Mucosa of gallbladder (tissue), 1 donor: ENCODE results near the gene COL9A3. TPM values are rescaled to one million over a fixed set of nuclear protein-coding genes. Genes with fewer than 3 reads are reported as not detected.

Experiments used
- DNase-seq: peaks from one replicate; pipeline ENCODE4 v3.0.0-alpha.2; 2020; ENCODE audit warnings: low spot score
- total RNA-seq: library from RNA; stranded (reverse); gene quantifications from one replicate; pipeline ENCODE4 v1.2.1, GENCODE V29; 2021
- donor health status: DM: no; HTN: no; CAD: no.

The COL9A3 gene
- total RNA-seq, 1 donor from 2014 or later, result 3.6 TPM

DNA sequence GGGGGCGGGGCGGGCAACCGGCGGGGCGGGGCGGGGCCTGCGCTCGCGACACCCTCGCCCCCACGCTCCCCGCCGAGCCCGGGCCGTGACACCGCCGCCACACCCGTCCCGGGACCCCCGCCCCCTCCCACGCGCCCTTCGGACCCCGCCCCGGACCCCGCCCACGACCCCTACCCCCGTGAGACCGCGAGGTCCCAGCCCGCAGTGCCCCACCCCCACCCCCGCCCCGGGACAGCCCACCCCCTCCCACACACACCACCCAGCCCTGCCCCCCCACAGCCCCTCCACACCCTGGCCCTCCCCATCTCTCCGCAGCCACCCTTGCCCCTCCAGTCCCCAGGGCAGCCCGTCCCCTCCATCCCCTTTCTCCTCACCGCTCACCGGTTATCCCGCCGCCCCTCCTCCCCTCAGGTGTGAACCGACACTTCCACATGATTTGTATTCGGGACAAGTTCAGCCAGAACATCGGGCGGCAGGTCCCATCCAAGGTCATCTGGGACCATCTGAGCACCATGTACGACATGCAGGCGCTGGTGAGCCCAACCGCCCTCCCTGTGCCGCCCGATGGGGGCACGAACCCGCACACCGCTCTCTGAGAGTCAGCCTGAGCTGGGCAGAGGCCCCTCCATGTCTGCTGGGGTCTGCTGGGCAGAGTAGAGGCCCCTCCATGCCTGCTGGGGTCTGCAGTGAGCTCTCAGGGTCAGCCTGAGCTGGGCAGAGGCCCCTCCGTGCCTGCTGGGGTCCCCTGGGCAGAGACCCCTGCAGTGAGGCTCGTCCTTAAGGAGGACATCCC lies 20.0 kb upstream of the COL9A3 start:
- no peak for DNase-seq

DNA sequence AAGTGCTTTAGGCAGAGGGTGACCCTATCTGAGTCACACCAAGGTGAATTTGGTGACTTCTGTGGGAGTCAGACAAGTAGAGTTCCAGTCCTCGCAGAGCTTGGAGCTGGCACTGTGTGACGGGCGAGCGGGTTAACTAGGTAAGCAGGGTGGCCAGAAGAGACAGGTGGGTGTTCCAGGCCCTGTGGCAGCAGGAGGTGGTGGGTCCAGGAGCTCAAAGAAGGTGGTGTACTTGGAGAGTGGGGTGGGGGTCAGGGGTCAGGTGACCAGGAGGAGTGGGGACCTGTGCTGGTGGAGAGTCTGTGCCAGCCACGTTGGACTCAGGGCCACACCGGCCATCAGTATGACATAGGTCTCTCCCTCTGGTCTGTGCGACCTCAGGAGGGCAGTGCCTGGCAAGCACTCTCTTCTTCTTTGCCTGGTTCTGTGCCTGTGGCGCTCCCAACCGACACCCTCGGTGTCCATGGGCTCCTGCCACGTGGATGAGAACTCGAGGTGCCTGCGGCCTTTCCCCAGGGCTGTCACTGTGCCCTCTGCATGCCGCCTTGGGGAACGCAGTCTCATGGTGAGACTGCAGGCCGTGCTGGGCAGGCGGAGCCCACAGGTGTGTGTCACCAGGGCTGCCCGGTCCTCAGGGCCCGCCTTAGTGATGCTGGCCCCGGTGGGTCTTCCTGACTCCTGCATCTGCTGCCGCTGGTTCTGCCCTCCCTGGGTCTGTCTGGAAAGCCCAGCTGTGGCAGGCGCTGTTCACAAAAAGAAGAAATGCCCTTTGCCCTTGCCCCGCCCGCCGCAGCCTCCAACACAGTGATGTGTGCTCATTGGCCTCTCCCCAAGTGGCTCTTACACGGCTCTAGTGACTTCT lies 18.9 kb upstream of the COL9A3 start:
- DNase-seq, result no peak

DNA sequence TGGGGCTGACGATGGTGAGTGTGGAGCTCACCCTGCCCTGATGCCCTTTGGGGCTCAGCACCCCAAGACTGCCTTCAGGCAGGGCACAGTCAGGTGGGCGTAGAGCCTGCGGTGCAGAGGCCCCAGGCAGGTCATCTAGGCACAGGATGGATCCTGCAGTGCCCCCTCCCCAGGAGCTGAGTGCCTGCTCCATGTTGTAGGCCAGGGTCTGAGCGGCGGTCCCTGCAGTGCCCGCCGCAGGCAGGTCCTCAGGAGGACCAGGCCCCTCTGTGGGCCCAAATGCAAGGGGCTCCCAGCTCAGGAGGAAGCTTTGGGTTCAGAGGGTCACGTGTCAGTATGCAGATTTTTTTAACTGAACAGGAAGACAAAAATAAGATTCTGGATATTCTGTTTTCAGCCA lies 17.8 kb upstream of the COL9A3 start:
- DNase-seq, result no peak

DNA sequence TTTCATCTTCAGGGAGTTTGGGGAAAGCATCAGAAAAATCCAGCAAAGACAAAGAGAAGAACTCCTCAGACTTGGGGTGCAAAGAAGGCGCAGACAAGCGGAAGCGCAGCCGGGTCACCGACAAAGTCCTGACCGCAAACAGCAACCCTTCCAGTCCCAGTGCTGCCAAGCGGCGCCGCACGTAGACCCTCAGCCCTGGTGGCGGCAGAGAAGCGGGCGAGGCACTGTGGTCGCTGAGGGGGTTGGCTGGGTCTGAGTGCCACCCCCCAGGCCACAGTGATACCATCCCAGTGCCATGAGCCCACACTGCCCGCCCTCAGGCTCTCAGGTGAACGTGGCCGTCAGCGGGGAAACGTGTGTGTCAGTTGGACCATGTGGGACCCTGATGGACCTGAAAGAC lies 17.4 kb upstream of the COL9A3 start:
- DNase-seq, result no peak

DNA sequence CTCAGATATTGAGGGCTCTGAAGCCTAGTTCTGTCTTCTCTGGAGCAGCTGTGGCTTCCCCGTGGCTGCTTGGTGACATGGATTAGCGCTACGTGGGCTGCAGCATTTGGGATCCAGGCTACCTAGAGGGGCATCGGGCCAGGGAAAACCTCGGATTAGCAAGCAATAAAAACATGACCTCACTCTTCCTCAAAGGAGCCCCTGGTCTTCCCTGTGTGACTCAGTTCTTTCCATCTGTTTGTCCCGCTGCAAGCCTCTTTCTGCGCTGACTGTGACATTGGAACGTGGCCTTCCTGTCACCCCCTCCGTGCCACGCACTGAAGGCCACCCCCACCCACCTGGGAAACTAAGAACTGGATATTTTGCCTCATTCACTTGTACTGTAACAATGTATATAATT lies 17.0 kb upstream of the COL9A3 start:
- no peak for DNase-seq

DNA sequence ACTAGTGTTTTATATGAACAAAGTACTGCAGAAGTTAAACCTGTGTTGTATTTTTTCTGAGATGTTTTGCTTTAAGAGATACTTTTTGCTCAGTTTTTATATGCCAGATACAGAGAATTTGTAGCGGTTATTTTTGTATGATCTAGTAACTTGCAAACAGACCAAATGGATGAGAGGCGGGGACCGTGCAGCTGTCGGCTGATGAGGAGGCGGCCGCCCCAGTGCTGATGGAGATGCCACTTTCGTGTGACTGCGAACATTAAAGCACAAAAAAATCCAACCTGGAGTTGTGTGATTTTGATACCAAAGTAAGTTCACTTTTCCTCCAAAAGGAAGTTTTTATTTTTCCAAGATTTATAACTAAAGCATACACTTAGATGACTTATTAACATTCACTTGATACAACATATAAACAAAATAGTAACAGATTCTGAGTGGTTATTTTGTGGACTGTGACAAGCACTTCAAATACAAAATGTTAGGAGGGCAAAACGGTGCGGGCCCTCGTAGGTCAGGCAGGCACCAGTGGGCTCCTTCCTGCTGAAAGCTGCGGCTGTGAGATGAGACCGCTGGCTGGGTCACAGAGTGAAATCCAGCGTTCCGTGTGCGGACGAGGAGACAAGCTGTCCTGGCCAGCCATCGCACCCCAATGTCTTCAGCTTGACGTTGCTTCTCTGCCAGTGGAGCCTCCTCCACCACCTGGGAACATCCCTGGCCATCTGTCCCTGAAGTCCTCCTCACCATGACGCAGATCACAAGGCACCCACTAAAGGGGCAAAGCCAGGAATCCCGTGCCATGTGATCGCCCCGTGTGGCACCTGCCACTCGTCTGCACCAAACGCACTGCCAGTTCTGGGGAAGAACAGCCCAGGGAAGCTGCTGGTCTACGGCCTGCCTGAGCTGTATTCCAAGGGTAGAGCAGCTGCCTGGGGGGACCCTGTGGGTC lies 16.3 kb upstream of the COL9A3 start:
- no peak for DNase-seq

DNA sequence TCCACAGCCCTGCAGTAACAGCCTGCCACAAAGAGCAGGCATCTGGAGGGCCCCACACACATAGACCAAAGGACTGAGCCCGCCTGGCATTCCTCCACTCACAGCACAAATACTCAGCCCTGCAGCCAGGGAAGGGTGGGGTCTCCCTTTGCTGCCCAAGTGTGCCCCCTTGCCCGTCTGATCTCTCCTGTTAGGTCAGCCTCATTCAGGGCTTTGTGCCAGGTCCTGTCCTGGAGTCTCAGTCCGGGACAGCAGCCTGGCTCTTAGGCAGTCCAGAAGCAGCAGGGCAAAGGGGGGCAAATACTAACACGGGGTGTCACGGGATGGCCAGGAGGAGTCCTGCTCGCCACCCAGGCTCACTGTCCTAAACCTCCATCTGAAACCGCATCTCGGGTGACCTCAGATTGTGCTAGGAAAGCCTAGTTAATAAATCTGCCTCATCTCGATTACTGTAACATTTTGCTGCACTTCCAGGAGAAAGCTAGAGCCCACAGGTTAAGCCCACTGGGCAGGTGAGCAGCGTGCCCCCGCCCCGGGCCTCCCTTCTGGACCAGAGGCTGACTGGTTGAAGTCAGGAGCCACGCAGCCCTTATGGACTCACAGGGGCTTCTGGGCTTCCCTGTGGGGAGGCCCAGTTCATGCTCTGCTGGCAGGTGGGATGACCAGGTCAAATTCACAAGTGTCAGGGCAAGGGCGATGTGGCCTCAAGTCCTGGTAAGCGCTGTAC lies 15.4 kb upstream of the COL9A3 start:
- no peak for DNase-seq

DNA sequence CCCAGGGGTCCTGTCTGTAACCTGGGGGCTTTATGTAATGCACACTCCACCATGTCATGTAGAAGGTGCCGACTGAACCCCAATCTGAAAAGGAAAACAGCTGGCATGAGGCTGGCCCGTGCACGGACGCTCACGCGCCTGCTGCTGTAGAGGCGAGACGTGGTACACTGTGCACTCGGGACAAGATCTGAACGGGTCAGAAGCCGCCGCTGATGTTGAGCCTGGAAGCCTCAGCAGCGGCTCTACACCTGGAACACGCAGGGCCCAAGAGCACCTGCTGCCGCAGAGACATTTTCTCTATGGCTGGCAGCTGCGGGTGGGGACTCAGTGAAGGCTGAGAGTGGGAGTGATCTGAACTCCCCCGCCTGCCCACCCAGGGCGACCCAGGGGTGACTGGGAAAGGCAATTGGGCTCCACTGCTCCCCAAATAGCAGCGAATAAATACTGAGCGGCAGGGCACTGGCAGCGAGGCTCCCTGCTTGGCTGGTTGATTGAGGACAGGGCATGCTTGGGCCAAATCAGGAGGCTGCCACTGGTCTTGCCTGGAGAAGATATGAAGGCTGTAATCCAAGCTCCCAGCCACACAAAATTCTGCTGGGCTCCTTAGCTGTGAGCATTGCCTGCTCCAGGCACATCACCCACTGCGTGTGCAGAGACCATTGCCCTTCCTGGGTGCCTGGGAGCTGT lies 14.7 kb upstream of the COL9A3 start:
- DNase-seq, result no peak

DNA sequence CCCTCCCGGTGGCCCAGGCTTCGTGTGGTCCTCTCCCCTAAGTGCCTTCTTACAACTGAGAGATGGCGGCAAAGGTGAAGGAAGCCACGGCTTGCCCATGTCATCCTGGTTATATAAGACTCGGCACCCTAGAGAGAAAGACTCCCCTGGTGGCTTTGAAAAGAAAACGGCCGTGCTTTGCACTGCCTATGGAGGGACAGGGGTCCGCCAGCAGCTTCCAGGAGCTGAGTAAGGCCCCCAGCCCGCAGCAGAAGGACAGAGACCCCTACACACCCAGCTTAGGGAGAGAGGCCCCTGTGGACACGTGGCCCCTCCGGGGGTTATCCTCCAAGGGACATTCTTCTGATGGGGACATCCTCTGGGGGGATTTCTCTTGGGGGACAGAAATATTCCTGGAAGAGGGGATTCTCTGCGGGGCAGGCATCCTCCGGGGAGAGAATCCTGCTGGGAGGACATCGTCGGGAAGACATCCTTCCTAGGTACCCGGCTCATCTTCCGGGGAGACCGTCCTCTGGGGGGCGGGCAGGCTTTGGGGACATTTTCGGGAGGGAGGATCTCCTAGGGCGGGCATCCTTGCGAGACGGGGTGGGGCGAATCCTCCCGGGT lies 12.7 kb upstream of the COL9A3 start:
- DNase-seq, result no peak

DNA sequence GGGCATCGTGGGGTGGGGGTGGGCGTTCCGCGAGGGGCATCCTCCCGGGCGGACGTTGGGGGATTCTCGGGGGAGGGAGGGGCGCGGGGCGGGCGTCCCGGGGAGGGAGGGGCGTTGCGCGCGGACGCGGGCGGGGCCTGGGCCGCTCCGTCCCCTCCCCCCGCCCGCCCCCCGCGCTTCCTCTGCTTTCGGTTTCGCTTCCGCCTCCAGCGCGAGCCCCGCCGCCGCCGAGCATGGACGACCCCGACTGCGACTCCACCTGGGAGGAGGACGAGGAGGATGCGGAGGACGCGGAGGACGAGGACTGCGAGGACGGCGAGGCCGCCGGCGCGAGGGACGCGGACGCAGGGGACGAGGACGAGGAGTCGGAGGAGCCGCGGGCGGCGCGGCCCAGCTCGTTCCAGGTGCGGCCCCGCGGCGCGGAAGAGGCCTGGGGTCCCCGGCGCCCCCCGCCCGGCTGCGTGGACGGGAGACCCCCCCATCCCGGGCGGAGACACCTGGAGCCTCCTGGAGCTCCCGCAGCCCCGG lies 12.2 kb upstream of the COL9A3 start, which contains the start of gene OGFR:
Gene OGFR, plus strand, starts transcription at position 209 of the 528 bp plus-strand sequence. Its CDS starts 25 bp downstream, at position 234.
- no peak for DNase-seq

DNA sequence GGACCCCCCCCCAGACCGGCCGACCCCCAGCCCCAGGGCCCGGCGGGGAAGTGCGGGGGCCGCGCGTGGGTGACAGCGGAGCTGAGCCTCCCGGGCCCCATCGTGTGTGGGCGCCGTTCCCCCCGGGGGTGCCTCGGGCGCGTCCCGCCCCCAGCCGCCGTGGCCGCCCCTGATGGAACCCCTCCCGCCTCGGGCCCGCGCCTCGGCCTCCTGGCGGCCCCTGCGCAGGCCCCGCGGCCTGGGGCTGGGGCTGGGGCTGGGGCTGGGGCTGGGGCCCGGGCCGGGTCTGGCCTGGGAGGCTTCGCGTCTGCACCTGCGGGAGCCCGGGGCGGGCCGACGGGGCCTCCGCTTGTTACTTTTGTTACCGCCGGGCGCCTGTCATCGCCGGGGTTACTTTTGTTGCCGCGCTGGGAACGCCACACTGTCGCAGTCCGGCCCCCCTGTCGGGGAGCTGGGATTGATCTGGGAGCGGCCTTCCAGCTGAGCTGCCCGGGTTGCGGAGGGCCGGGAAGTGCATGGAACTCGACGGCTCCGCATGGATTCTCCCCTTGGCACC lies 11.6 kb upstream of the COL9A3 start:
- no peak for DNase-seq

DNA sequence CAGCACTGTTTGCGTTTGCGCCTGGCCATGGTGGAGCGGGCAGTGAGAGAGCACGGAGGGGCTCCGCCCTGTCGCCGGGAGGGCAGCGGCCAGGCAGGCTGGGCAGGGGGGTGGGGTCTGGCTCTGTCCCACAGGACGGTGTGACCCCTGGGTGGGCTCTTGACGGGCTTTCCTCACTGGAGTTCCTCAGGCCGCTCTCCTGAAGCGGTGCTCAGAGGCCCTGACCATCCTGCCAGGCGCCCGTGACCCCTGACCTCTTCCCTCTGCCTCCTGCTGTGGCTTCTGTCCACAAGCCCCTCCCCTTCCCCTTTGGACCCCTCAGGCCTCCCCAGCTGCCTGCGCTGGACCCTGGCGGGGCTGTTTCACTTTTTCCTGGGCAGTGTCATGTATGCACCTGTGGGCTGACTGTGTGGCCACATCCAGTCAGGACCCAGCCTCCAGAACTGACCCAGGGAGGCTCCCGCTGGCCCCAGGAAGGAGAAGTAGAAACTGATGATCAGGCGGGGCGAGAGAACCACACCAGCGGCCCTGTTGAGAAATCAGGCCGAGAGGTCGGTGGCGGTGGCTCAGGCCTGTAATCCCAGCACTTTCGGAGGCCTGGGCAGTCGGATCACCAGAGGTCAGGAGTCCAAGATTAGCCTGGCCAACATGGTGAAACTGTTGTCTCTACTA lies 11.0 kb upstream of the COL9A3 start:
- DNase-seq, result no peak

DNA sequence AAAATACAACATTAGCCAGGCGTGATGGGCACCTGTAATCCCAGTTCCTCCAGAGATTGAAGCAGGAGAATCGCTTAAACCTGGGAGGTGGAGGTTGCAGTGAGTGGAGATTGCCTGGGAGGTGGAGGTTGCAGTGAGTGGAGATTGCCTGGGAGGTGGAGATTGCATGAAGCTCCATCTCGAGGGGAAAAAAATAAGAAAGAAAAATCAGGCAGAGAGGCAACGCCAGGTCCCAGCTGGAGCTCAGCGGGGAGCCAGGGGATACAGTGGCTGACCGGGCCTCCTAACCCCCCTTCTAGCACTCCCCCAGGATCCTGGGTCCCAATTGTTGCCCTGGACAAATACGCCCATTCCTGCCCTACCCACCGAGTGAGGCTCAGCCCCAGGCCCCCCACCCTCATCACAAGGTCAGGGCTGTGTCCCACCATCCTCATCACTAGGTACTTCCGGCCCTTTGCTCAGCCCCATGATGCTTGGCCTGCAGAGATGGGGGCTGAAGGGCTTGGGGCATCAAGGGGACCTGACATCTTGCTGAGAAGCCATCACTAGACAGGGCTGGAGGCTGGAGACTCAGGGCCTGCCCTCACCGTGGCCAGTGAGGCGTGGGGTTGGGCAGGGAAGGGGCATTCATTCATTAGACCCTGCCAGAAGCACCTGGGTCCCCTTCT lies 10.3 kb upstream of the COL9A3 start:
- no peak for DNase-seq

DNA sequence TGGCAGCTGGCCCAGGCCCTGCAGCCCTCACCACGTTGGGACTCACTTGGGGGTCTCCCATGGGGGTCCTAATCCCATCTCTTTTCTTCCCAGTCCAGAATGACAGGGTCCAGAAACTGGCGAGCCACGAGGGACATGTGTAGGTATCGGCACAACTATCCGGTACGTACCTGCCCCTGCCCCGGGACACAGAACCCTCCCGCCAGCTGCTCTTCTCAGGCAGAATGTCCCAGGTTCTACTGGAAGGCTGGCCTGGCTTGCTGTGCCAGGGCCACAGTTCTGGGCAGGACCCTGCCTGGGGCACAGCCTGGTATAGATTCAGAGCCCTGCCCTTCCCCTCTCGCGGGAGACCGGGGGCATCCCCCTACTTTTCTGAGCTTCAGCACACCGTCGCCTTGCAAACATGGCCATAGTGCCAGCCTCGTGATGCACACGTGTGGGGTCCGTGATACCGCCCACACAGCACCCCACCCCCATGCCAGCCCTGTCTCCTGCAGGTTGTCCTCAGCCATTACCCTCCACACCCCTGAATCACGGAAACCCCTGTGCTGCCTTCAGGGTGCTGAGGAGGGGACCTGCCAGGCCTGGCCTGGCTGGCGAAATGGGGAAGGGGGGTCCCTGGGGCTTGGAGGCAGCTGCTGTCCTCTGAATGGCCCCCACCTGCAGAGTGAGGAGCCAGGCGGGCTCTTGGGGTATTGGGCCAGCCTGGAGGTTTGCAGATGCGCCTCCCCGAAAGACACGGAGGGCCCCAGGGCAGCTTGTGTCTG lies 9.2 kb upstream of the COL9A3 start:
- DNase-seq, result no peak

DNA sequence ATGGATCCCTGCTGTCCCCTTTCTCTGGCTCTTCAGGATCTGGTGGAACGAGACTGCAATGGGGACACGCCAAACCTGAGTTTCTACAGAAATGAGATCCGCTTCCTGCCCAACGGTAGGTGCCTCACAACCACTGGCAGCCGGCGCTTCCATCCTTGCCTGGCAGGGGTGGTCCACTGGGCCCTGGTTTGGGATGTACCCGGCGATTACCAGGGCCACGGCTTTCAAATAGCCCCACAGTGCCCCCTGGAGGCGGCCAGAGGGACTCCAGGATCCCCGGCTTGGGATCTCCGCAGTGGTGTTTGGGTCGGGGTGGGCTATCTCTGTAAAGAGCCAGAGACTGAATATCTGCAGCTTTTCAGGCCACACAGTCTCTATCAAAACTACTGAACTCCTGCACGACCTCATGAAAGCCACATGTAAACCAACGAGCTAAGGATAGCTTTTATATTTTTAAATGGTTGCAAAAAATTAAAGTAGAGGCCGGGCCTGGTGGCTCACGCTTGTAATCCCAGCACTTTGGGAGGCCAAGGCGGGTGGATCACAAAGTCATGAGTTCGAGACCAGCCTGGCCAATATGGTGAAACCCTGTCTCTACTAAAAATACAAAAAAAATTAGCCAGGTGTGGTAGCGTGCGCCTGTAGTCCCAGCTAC lies 8.5 kb upstream of the COL9A3 start:
- peak; percentile 61 for DNase-seq

DNA sequence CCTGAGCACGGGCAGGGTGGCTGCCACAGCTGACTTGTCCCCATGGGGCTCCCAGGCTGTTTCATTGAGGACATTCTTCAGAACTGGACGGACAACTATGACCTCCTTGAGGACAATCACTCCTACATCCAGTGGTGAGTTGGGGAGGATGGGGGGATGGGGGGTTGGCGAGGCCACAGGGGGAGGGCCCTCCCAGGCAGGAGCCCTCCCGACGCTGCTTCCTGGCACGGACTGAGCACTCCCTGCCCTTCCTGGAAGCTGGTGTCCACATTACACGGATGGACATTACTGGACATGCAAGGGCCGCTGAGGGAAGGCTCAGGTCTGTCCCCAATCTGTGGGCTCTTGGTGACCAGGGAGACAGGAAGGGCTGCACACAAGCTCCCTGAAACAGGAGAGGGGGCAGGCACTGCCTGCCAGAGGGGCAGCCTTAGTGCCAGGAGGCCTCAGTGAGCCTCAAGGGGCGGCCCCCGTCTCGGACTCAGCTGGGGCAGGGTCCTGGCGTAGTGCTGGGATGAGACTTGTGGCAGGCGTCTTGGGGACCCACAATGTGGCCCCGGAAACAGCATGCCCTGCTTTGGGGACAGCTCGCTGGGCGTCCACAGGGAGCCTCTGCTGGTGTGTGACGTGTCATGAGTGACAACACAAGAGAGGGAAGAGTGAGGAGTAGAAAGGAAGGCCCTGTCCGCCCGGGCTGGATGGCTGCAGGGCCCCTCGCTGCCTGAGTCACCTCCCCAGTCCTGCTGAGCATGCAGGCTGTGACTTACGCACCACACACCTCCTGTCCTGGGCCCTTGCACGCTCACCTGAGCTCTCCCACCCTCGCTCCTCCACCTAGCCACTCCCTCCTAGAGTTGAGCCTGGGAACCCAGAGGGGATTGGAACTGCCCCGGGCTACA lies 7.1 kb upstream of the COL9A3 start:
- no peak for DNase-seq
